HEK293T (cell line): ENCODE results near the gene TANC1.

Source experiments
- FOXA1 ChIP-seq: fragments of 450-650 bp; IDR thresholded peaks from 2 replicates; pipeline ENCODE4 v1.6.1; 2016; ENCODE audit warnings: mild to moderate bottlenecking
- TARDBP ChIP-seq: fragments of 450-650 bp; IDR thresholded peaks from 2 replicates; pipeline ENCODE4 v1.6.1; 2016

DNA sequence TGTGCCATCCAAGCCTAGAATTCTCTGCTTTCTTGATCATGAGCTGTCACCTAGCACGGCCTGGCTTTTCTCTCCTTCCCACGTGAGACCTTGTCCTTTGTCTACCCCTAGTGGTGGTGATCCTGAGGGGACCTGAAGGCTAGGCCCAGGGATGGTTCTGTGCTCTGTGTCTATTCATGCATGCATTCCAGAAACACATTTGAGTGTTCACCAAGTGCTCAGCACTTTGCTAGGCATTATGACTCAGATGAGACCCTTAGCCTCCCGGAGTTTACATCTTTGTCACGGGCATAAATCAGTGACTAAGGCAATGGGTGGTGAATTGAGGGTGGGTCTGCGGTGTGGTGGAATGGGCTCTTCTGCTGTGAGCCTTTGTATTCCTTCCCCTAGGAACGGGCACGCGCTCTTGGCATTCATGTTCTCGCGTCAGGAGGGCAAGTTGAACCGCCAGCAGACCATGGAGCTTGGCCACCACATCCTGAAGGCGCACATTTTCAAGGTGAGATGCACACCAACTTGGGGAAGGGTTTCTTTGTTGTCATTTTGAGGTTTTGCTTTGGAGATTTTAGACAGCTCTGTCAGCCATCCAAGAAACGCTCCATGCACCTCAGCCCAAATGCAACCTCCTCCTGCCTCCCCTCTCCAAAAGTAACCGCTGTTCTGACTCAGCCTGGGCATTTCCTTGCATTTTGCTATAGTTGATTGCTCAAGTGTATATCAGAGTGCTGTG is 217.1 kb downstream of the TANC1 start:
- TF ChIP-seq TARDBP: no peak
- no peak for TF ChIP-seq FOXA1
